B cell (primary cell): Measurements from ENCODE around the gene PPP1R9A.

Experiments
- CTCF ChIP-seq: fragments of 200-600 bp; IDR thresholded peaks from one replicate; pipeline ENCODE4 v1.8.0; 2022; ENCODE audit warnings: antibody characterized with exemption, mild to moderate bottlenecking
- EZH2 ChIP-seq: IDR thresholded peaks from 2 replicates; pipeline ENCODE4 v1.6.1; 2012; ENCODE audit warnings: borderline replicate concordance, low read depth, mild to moderate bottlenecking, moderate library complexity, low read length; ENCODE audit not compliant: insufficient read depth, poor library complexity, severe bottlenecking

GRCh38 chr7:95255691-95256090 lies 348.3 kb downstream of the PPP1R9A start:
- TF ChIP-seq EZH2 (no peak), CTCF (no peak)
